ENCODE measurements around the gene FAM50B.

Gene FAM50B

GRCh38 chr6:3809515-3809891 is 39.7 kb upstream of the FAM50B start:
- ChIA-PET POLR2A (interaction anchor here (1.5 to 1.8 kb wide), 3 partner anchors 16 to 57 kb away, joined by 4 to 10 read pairs (median 5); partner anchors contain the start of gene PXDC1), CTCF (interaction anchor here (1.3 to 3.1 kb wide), 6 partner anchors 11 to 169 kb away, joined by 3 to 15 read pairs (median 4); no protein-coding TSS in a partner anchor)
- H3K4me3 ChIP-seq (ENCODE audit: low read depth, low read length) = no peak overlapping the region
- no peak for DNase-seq (ENCODE audit: low read depth, low spot score)
- TF ChIP-seq CTCF (IDR thresholded peaks at IDR 0.05; ENCODE audit: insufficient read depth, low read length, missing control alignments) = no peak

DNA sequence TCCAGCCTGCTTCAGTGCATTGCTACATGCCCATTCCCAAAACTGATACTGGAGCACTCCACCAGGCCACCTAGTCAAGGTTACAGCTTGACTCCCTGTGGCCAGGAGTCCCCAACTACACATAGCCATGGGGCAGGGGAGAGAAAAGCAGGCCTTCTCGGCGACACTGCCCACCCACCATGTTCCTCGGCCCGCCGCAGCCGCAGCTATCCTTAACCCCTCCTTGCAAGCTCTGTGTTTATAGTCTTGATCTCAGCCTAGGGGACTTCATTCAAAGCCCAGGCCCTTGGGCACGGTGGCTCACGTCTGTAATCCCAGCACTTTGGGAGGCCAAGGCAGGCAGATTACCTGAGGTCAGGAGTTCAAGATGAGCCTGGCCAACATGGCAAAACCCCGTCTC is 39.2 kb upstream of the FAM50B start:
- DNase-seq (ENCODE audit: low read depth, low spot score) = no peak
- ChIA-PET CTCF (interaction anchor here (1.0 to 3.1 kb wide), 7 partner anchors 8 to 168 kb away, joined by 3 to 15 read pairs (median 4); no protein-coding TSS in a partner anchor), POLR2A (interaction anchor here (1.8 kb wide), 2 partner anchors 16 to 51 kb away, joined by 4 to 10 read pairs; no protein-coding TSS in a partner anchor)

GRCh38 chr6:3811191-3811590 is 38.0 kb upstream of the FAM50B start:
- H3K4me3 ChIP-seq (ENCODE audit: low read depth, low read length) = no peak overlapping the region
- CTCF ChIA-PET = interaction anchor here (0.6 to 1.3 kb wide), 5 partner anchors 7 to 38 kb away, joined by 3 to 5 read pairs (median 3); partner anchors contain the start of gene FAM50B
- no peak for TF ChIP-seq CTCF (IDR thresholded peaks at IDR 0.05; ENCODE audit: insufficient read depth, low read length, missing control alignments)
- POLR2A ChIA-PET = no interaction called here
- DNase-seq (ENCODE audit: low read depth, low spot score) = no peak

More for the DNA sequence above, 39.2 kb upstream of the FAM50B start:
- no peak overlapping the region for H3K4me3 ChIP-seq (ENCODE audit: low read depth, low read length)
- no peak for TF ChIP-seq CTCF (IDR thresholded peaks at IDR 0.05; ENCODE audit: insufficient read depth, low read length, missing control alignments)

DNA sequence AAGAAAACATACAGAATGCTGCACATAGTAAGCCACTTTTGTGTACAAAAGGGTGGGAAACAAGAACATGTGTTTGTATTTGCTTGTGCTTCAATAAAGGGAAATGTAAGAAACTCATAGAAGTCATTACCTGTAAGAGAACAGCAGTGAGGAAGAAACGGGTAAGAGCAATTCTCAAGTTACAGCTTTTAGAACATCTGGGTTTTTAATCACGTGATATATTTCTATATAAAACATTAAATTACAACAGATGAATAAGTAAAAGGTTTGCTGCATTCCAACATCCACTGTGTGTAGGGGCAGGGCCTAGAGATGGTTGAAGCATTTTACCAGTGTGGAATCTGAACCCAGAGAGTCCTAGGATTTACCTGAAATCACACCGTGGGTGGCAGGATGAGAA is 36.6 kb upstream of the FAM50B start:
- no peak for DNase-seq (ENCODE audit: low read depth, low spot score)
- no peak for TF ChIP-seq CTCF (IDR thresholded peaks at IDR 0.05; ENCODE audit: insufficient read depth, low read length, missing control alignments)
- POLR2A ChIA-PET = interaction anchor here (1.5 to 1.9 kb wide), 2 partner anchors 9 to 16 kb away, joined by 4 read pairs; no protein-coding TSS in a partner anchor
- CTCF ChIA-PET = no interaction called here
- no peak overlapping the region for H3K4me3 ChIP-seq (ENCODE audit: low read depth, low read length)

DNA sequence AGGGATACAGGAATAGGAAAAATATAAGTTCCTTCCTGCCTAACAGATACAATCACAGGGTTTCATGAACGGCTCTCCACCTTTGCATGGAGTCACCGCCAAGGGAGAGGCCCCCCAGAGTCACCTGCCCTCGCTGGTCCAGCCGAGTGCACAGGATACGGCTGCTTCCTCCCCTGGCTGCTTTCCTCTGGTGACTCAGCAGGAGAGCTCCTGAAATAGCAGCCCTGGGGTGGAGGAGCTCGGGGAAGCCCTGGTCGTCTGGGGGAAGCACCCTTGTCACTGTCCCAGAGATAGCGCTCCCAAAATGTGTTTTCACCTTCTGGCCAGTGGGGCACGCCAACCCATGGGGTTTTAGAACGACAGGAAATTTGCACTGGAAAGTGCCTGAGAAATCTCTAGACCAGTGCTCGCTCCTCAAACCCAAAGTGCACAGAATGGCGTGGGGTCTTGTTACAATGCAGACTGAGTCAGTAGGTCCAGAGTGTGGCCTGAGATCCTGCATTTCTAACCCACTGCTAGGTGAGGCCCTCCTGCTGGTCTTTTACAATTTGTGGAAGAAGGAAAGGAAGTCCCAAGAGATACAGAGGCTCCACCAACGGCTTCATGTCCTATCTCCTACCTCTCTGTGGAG is 35.9 kb upstream of the FAM50B start:
- CTCF ChIA-PET = interaction anchor here (1.5 kb wide), 1 partner anchor 64 kb away, joined by 6 read pairs; no protein-coding TSS in a partner anchor
- no peak for DNase-seq (ENCODE audit: low read depth, low spot score)
- no peak for TF ChIP-seq CTCF (IDR thresholded peaks at IDR 0.05; ENCODE audit: insufficient read depth, low read length, missing control alignments)
- POLR2A ChIA-PET = interaction anchor here (1.5 to 1.9 kb wide), 2 partner anchors 10 to 17 kb away, joined by 4 read pairs; no protein-coding TSS in a partner anchor
- H3K4me3 ChIP-seq (ENCODE audit: low read depth, low read length) = no peak overlapping the region; the same call in 1 of the 2 replicates

GRCh38 chr6:3813918-3814317 is 35.3 kb upstream of the FAM50B start:
- CTCF ChIA-PET = interaction anchor here (1.0 to 1.6 kb wide), 3 partner anchors 19 to 164 kb away, joined by 3 to 6 read pairs (median 5); no protein-coding TSS in a partner anchor
- no peak overlapping the region for H3K4me3 ChIP-seq (ENCODE audit: low read depth, low read length)
- POLR2A ChIA-PET = interaction anchor here (1.9 kb wide), 1 partner anchor 10 kb away, joined by 4 read pairs; no protein-coding TSS in a partner anchor
- no peak for TF ChIP-seq CTCF (IDR thresholded peaks at IDR 0.05; ENCODE audit: insufficient read depth, low read length, missing control alignments)
- no peak for DNase-seq (ENCODE audit: low read depth, low spot score)
